NCI-H146 (cell line): ENCODE data around the gene CARD16.
"Not testable (repeated sequence)": the region's sequence is repeated elsewhere in the genome, so short reads cannot be mapped to it uniquely, and the experiment has no call there.

Experiments
- DNase-seq: peaks from one replicate; lab custom pipeline; 2025; lab: John Stamatoyannopoulos, UW

Gene CARD16

DNA sequence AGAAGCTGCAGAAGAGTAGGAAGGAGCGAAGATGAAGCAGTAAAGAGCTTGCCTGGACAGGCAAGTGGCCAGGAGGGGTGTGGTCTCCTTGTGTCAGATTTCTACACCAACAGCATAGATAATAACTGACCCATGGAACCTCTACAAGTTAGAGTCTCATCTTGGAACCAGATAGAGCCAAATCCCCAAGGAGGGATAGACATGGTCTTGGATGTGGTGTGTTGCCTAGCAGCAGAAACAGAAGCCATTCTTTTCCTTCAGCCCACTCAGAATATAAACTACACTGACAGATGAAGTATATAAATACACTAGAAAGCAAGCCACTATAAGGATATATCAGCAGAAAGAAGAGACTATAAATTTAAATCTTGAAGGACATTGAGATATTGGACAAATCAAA lies 4.3 kb upstream of the CARD16 start:
- no peak for DNase-seq

- no peak for DNase-seq
Observed at GRCh38 chr11:105046898-105047579, 1.9 kb upstream of the CARD16 start.

DNA sequence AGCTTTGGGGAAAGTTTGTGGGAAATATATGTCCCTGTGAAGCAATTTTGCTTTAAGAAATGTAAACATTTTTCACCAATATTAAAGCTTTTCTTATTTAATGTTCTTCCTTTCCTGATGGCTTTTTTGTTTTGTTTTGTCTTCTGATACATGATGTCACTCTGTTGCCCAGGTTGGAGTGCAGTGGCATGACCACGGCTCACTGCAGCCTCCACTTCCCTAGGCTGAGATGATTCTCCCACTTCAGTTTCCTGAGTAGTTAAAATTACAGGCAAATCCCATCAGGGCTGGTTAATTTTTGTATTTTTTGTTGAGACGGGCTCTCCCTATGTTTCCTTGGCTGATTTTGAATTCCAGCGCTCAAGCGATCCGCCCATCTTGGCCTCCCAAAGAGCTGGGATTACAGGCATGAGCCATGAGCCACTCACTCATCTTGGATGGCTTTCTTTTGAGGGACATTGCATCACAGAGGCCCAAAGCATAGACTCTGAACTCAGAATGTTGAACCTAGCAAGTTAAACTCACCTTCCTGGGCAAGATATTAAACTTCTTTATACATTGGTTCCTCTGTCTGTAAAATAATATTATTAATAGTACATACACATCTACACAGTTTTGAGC lies 651 bp upstream of the CARD16 start:
- no peak for DNase-seq

DNA sequence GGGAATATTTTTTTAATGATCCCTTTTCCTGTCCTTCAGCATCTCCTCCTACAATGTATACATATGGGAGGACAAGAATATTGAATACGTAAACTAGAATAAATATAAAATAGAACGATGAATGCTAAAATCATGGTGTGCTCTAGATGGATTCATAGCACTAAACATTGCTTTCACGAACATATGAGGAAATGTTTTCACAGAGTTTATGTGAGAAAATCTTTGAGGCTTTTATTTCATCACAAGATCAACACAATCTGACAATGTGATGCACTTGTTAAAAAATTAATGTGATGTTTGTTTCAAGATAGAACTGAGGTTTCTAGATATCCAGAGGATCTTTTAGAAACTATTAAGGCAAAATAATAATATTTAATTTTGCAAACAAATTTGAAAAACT lies 3.0 kb downstream of the CARD16 start:
- no peak for DNase-seq

- no peak for DNase-seq
Observed at GRCh38 chr11:105040703-105041102, 4.4 kb downstream of the CARD16 start.

- DNase-seq: no peak
Observed at GRCh38 chr11:105034813-105035620, 10.1 kb downstream of the CARD16 start, which contains the start of gene CASP1. CASP1 (minus strand) TSS chr11:105035144; CDS start chr11:105035113, 31 bp downstream.

DNA sequence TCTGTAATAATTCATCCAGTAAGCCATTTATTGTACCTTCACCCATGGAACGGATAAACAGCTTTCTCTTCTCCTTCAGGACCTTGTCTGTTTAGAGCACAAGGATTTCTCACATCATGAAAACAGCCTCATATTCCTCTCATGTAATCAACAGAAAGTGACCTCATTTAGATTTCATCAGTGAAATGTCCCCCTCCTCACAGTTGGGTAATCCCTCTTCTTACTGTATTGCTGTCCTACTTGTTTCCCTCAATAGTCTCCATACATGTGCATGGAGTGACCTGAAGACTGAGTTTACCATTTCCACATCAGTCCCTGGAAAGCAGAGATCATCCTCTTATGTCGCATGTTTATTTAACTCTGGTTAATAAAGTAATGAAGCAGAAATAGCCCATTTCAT lies 10.7 kb downstream of the CARD16 start:
- not testable (repeated sequence) for DNase-seq

- no peak for DNase-seq
Observed at GRCh38 chr11:105033781-105034180, 11.4 kb downstream of the CARD16 start.

GRCh38 chr11:105033343-105033742 lies 11.8 kb downstream of the CARD16 start:
- no peak for DNase-seq

DNA sequence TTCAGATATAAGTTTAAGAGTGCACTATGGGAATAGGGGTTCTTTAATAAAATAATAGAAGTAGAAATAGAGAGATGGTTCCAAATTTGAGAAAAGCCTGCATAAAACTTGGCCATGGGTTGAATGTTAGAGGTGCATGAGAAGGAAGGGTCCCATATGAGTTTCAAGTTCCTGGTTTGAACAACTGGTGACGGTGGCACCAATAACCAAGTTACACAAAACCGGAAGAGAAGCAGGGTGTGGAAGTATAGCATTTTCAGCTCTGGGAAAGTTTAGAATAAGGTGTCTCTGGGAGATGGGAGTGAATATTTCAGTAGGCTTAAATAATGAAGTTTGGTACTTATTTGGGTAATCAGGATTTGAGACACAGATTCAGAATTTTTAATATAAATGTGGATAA lies 12.6 kb downstream of the CARD16 start:
- no peak for DNase-seq

GRCh38 chr11:105027678-105028077 lies 17.5 kb downstream of the CARD16 start:
- no peak for DNase-seq

DNA sequence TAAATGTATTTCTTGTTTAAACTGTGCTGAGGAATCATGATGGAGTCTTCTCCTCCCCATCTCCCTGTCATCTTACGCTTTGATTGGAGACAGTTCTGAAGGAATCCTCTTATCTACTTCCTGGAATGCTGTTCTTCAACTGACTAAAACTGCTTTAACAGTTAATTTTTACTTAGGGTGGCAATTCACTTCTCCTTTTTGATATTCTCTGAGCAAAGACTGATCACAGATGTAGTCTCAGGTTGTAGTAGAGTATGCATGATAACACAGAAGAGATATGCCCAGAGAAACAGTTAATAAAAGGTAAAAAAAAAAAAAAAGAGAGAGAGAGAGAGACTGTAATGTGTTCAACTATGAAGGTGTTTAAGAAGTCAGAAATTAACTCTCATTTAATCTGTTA lies 20.7 kb downstream of the CARD16 start:
- no peak for DNase-seq

DNA sequence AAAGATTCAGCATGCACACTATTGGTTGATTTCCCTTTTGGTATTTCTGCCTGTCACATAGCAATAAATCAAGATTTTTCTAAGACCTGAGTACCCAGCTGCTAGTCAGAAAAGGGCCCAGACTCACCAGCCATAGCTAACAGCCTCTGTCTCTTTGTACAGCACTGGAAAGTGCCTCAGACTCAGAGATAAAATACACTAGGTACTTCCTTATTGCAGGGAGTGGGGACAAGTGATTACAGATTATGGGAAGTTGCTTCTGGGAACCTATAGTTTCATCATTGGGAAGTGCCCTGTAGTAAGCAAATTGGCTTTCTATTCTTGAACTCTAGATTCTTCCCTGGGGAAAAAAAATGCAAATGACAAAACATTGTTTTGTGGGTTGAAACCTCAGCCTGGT lies 22.1 kb downstream of the CARD16 start, which contains the start of gene CASP5:
TSS of gene CASP5 (minus strand) at position 166 of the 400 bp plus-strand sequence. CDS start at position 134, 32 bp downstream.
- no peak for DNase-seq

GRCh38 chr11:105022527-105022926 lies 22.6 kb downstream of the CARD16 start:
- DNase-seq: no peak

- DNase-seq: no peak
Observed at GRCh38 chr11:105007463-105007862, 37.7 kb downstream of the CARD16 start.

- DNase-seq: no peak
Observed at GRCh38 chr11:105005451-105005845, 39.7 kb downstream of the CARD16 start.

GRCh38 chr11:105004021-105004420 lies 41.1 kb downstream of the CARD16 start:
- DNase-seq: no peak

- DNase-seq: no peak
Observed at GRCh38 chr11:105003151-105003550, 42.0 kb downstream of the CARD16 start.

DNA sequence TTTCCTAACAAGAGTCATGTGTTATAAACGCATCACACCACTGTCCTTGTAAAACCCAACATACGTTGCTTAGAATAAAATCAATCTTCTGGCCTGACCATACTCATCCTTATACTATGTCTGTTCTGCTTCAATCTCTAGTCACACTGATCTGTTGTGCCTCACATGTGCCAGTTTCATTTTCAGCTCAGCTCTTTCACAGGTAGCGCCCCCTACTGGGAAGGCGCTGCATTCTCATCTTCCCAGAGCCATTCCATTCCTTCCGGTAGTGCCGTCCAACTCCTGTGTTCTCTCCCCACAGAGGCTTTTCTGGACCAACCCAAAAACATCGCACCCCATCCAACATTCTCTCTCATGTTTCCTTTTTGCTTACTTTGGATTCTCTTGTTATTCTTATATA lies 44.3 kb downstream of the CARD16 start:
- no peak for DNase-seq

- DNase-seq: no peak
Observed at GRCh38 chr11:105000167-105000566, 45.0 kb downstream of the CARD16 start.

GRCh38 chr11:104999721-105000120 lies 45.4 kb downstream of the CARD16 start:
- DNase-seq: no peak

DNA sequence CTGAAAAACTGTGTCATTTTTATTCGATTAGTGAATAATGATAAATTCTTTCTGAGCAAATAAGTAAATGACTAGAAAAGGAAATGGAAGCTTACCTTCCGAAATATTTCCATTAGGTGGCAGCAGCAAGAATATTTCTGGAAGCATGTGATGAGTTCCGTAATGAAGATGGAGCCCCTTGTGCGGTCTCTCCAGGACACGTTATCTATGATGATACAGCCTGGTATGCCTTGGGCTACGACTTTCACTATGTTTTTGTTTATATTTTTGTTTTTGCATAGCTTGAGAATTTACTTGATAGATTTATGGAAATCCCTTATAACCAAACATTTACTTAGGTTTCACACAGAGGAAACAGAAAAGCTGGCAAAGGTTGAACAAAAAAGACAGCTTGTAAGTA lies 47.8 kb downstream of the CARD16 start:
- DNase-seq: no peak

DNA sequence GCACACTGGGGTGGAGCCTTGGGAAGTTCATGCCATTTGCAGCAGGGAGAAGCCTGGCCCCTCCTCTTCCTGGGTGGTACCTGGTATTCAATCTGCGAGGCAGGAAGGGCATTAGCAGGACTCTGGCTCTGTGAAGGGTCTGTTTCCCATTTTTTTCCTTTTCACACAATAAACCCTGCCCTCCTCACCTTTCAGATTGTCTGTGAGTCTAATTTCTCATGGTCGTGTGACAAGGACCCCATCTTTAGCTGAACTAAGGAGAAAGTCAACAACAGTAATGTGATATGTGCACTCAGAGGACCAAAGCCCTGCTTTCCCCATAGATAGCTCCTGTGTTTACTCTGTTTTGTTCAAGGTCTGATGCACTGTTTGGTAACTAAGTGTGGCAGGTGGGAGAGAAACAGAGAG lies 50.1 kb downstream of the CARD16 start:
- DNase-seq: peak; percentile 97
